Measurements from ENCODE around the gene MYNN. TPM values are rescaled to one million over a fixed set of nuclear protein-coding genes. Genes with fewer than 3 reads are reported as not detected.

MYNN gene
- total and polyA plus RNA-seq, 2 donors (not counting 1 experiment from before 2014, with no cell fraction given), result 14.7 to 24.0 TPM

- ChIA-PET CTCF (interaction anchor here (1.1 to 3.2 kb wide), 2 partner anchors 8 to 592 kb away, joined by 3 to 21 read pairs; partner anchors contain the start of gene MYNN), POLR2A (interaction anchor here (0.5 to 1.6 kb wide), 9 partner anchors 8 to 592 kb away, joined by 3 to 10 read pairs (median 5); partner anchors contain the start of genes MYNN, PHC3, SEC62 and SKIL)
- Histone ChIP-seq H3K27ac (ENCODE audit: low read length in 2 of 2) (peak within 1 kb of the TSS; percentile 95 to 98), H3K9ac (ENCODE audit: low read length) (peak within 1 kb of the TSS; percentile 74), H3K36me3 (replicated peaks in 1 of 2; ENCODE audit: control extremely low read depth in 1 of 2, control insufficient read depth in 1 of 2, extremely low read depth in 1 of 2, insufficient read depth in 2 of 2, low read length in 1 of 2) (no peaks in the 10 kb centered on the region), H3K27me3 (replicated peaks in 1 of 4; ENCODE audit: control extremely low read depth in 1 of 4, control insufficient read depth in 3 of 4, insufficient read depth in 4 of 4, low read length in 3 of 4) (no peaks in the 10 kb centered on the region), H3K4me3 (ENCODE audit: control extremely low read depth in 1 of 5, extremely low read depth in 1 of 5, insufficient read depth in 1 of 5, low read depth in 2 of 5, low read length in 4 of 5) (peak within 1 kb of the TSS; percentile 70 to 100 (median 87)), H3K4me2 (replicated peaks; ENCODE audit: low read depth, low read length, poor library complexity, severe bottlenecking) (peak within 1 kb of the TSS; percentile 81), H2AFZ (ENCODE audit: insufficient read depth, low read depth, low read length, poor library complexity, severe bottlenecking) (peak within 1 kb of the TSS; percentile 62), H3K79me2 (ENCODE audit: control insufficient read depth, insufficient read depth, low read length) (no peaks in the 10 kb centered on the region), H3K4me1 (ENCODE audit: control insufficient read depth in 2 of 2, insufficient read depth in 2 of 2, low read length in 2 of 2) (peaks cover 13 to 20% of the 10 kb centered on the region in 2 donors), H3K9me3 (ENCODE audit: control extremely low read depth in 1 of 3, control insufficient read depth in 2 of 3, insufficient read depth in 1 of 3, low read length in 2 of 3) (peaks cover 0 to 24% (median 0%) of the 10 kb centered on the region in 3 donors), H4K20me1 (ENCODE audit: control insufficient read depth, insufficient read depth, low read length, poor library complexity, severe bottlenecking) (no peaks in the 10 kb centered on the region)
- H3K4me3 Mint-ChIP-seq, result peak within 1 kb of the TSS; percentile 100
- intact Hi-C loops (cut with micrococcal nuclease), result loop anchor here (1.0 to 5.0 kb wide), 6 partner anchors 8 to 1106 kb away; partner anchors contain the start of genes LRRC34, LRRIQ4, MYNN and RPL22L1
- TF ChIP-seq CTCF (IDR thresholded peaks at IDR 0.05) (no peak), EZH2 (IDR thresholded peaks at IDR 0.05; ENCODE audit: borderline replicate concordance, insufficient read depth, low read depth, low read length, poor library complexity, severe bottlenecking) (no peak)
- peaks cover 6% of the 10 kb centered on the region for H3K9me3 Mint-ChIP-seq (ENCODE audit: insufficient read depth)
- WGBS (ENCODE audit: insufficient coverage), result 1% methylated on average over 36 of the region's 42 CpGs
- peak; percentile 95 for DNase-seq
- peak; percentile 82 for ATAC-seq (ENCODE audit: low read depth)
- H3K4me1 Mint-ChIP-seq, result peaks cover 27% of the 10 kb centered on the region
- H3K27me3 Mint-ChIP-seq, result no peaks in the 10 kb centered on the region
- peak within 1 kb of the TSS; percentile 100 for H3K27ac Mint-ChIP-seq
Observed at GRCh38 chr3:169764882-169765612, 8.1 kb upstream of the MYNN start, which contains the start of gene TERC. TERC (minus strand) TSS chr3:169765060.
